ENCODE results near the gene PPFIBP1. TPM values are rescaled to one million over a fixed set of nuclear protein-coding genes. Genes with fewer than 3 reads are reported as not detected.

The PPFIBP1 gene
- total RNA-seq, 5 donors from 2014 or later (not counting 1 experiment from before 2014, with no cell fraction given): 4.1 to 6.1 (median 5.8) TPM

GRCh38 chr12:27616356-27617142 is 92.5 kb downstream of the PPFIBP1 start:
- Mint-ChIP-seq H3K4me3 (no peak overlapping the region), H3K4me1 (peaks cover 0 to 7% (median 0%) of the 10 kb centered on the region in 3 donors), H3K27me3 (no peaks in the 10 kb centered on the region), H3K27ac (no peak overlapping the region), H3K36me3 (no peaks in the 10 kb centered on the region), H3K9me3 (no peaks in the 10 kb centered on the region)
- WGBS (ENCODE audit: insufficient coverage): 61% methylated on average over 4 of the region's 5 CpGs
- ChIA-PET POLR2A (no interaction called here), CTCF (no interaction called here)
- DNase-seq: no peak
- Histone ChIP-seq H3K4me3 (ENCODE audit: control insufficient read depth in 1 of 2, extremely low read depth in 1 of 2, low read length in 1 of 2) (no peak overlapping the region), H3K27me3 (replicated peaks in 1 of 2; ENCODE audit: control insufficient read depth in 2 of 2, extremely low read depth in 1 of 2, insufficient read depth in 2 of 2, low read length in 1 of 2) (peaks cover 0 to 2% of the 10 kb centered on the region in 2 experiments), H3K36me3 (ENCODE audit: control insufficient read depth in 2 of 2, extremely low read depth in 1 of 2, insufficient read depth in 1 of 2, low read length in 1 of 2) (no peaks in the 10 kb centered on the region), H3K9me3 (no peaks in the 10 kb centered on the region), H3K27ac (ENCODE audit: low read length) (no peak overlapping the region), H3K4me1 (ENCODE audit: control insufficient read depth in 1 of 2, extremely low read depth in 1 of 2, insufficient read depth in 2 of 2, low read length in 2 of 2) (no peaks in the 10 kb centered on the region)
- ATAC-seq (replicated peaks in 1 of 4): no peak

DNA sequence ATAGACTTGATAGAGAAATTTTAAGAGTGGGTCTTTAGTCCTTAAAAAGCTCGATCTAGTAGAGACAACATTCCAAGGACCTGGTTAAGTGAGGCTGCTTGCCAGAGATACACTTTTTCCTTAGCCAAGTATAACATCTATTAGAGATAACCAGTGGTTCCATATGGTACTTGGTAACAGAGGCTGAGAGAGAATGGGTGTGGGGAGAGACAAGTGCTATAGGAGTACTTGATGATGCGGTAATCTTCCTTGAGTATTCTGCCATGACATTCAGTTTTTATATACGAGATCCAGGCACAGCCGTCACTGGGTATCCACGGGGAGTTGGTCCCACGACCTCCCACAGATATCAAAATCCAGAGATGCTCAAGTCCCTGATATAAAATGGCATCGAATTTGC is 94.8 kb downstream of the PPFIBP1 start:
- Mint-ChIP-seq H3K36me3 (no peaks in the 10 kb centered on the region), H3K9me3 (no peaks in the 10 kb centered on the region), H3K4me3 (no peak overlapping the region), H3K27me3 (peaks cover 0 to 2% of the 10 kb centered on the region in 2 donors), H3K27ac (no peak overlapping the region), H3K4me1 (peaks cover 0 to 7% (median 0%) of the 10 kb centered on the region in 3 donors)
- no peak for ATAC-seq (replicated peaks in 1 of 4)
- no peak overlapping the region for H3K27ac ChIP-seq (ENCODE audit: low read length)
- H3K4me3 ChIP-seq (ENCODE audit: control insufficient read depth in 1 of 2, extremely low read depth in 1 of 2, low read length in 1 of 2): no peak overlapping the region
- no peaks in the 10 kb centered on the region for H3K9me3 ChIP-seq
- no CpG with 5 or more reads among the region's 7 CpGs for WGBS (ENCODE audit: insufficient coverage)
- DNase-seq: no peak
- peaks cover 0 to 2% of the 10 kb centered on the region in 2 experiments for H3K27me3 ChIP-seq (replicated peaks in 1 of 2; ENCODE audit: control insufficient read depth in 2 of 2, extremely low read depth in 1 of 2, insufficient read depth in 2 of 2, low read length in 1 of 2)
- POLR2A ChIA-PET: no interaction called here
- no peaks in the 10 kb centered on the region for H3K36me3 ChIP-seq (ENCODE audit: control insufficient read depth in 2 of 2, extremely low read depth in 1 of 2, insufficient read depth in 1 of 2, low read length in 1 of 2)
- CTCF ChIA-PET: no interaction called here
- H3K4me1 ChIP-seq (ENCODE audit: control insufficient read depth in 1 of 2, extremely low read depth in 1 of 2, insufficient read depth in 2 of 2, low read length in 2 of 2): no peaks in the 10 kb centered on the region

GRCh38 chr12:27619308-27619707 is 95.3 kb downstream of the PPFIBP1 start:
- Mint-ChIP-seq H3K4me1 (peaks cover 0 to 7% (median 0%) of the 10 kb centered on the region in 3 donors), H3K27me3 (peaks cover 0 to 2% of the 10 kb centered on the region in 2 donors), H3K27ac (no peak overlapping the region), H3K9me3 (no peaks in the 10 kb centered on the region), H3K4me3 (no peak overlapping the region), H3K36me3 (no peaks in the 10 kb centered on the region)
- no peak overlapping the region for H3K4me3 ChIP-seq (ENCODE audit: control insufficient read depth in 1 of 2, extremely low read depth in 1 of 2, low read length in 1 of 2)
- no peaks in the 10 kb centered on the region for H3K9me3 ChIP-seq
- no peak overlapping the region for H3K27ac ChIP-seq (ENCODE audit: low read length)
- ChIA-PET POLR2A (no interaction called here), CTCF (no interaction called here)
- no peaks in the 10 kb centered on the region for H3K4me1 ChIP-seq (ENCODE audit: control insufficient read depth in 1 of 2, extremely low read depth in 1 of 2, insufficient read depth in 2 of 2, low read length in 2 of 2)
- H3K27me3 ChIP-seq (replicated peaks in 1 of 2; ENCODE audit: control insufficient read depth in 2 of 2, extremely low read depth in 1 of 2, insufficient read depth in 2 of 2, low read length in 1 of 2): peaks cover 0 to 2% of the 10 kb centered on the region in 2 experiments
- DNase-seq (no peak), ATAC-seq (replicated peaks in 1 of 4) (no peak)
- no peaks in the 10 kb centered on the region for H3K36me3 ChIP-seq (ENCODE audit: control insufficient read depth in 2 of 2, extremely low read depth in 1 of 2, insufficient read depth in 1 of 2, low read length in 1 of 2)

DNA sequence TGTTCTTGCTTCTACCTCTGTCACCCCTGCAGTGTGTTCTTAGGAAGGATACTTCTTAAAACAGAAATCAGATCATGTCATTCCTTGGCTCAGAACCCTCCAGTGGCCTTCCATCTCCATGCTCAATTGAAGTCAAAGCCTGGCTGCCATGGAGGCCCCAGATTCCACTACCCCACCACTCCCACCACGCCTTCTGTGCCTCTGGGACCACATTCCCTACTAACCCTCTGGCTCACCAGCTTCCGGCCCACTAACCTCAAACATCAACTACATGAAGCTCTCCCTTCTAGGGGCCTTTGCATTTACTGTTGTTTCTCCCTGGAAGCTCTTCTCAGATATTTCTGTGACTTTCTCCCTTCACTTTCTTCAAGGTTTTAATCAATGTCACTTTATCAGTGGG is 96.1 kb downstream of the PPFIBP1 start:
- no peak overlapping the region for H3K27ac Mint-ChIP-seq
- 82% methylated on average over 2 of the region's 2 CpGs for WGBS (ENCODE audit: insufficient coverage)
- no peaks in the 10 kb centered on the region for H3K9me3 ChIP-seq
- H3K36me3 Mint-ChIP-seq: no peaks in the 10 kb centered on the region
- peaks cover 0 to 2% of the 10 kb centered on the region in 2 donors for H3K27me3 Mint-ChIP-seq
- H3K27me3 ChIP-seq (replicated peaks in 1 of 2; ENCODE audit: control insufficient read depth in 2 of 2, extremely low read depth in 1 of 2, insufficient read depth in 2 of 2, low read length in 1 of 2): peaks cover 0 to 2% of the 10 kb centered on the region in 2 experiments
- CTCF ChIA-PET: interaction anchor here in 1 of 2 donors (0.6 kb wide), 1 partner anchor 200 kb away, joined by 6 read pairs; no protein-coding TSS in a partner anchor
- peaks cover 0 to 7% (median 0%) of the 10 kb centered on the region in 3 donors for H3K4me1 Mint-ChIP-seq
- no peak overlapping the region for H3K27ac ChIP-seq (ENCODE audit: low read length)
- DNase-seq (no peak), ATAC-seq (replicated peaks in 1 of 4) (no peak)
- no peaks in the 10 kb centered on the region for H3K4me1 ChIP-seq (ENCODE audit: control insufficient read depth in 1 of 2, extremely low read depth in 1 of 2, insufficient read depth in 2 of 2, low read length in 2 of 2)
- H3K4me3 Mint-ChIP-seq: no peak overlapping the region
- H3K4me3 ChIP-seq (ENCODE audit: control insufficient read depth in 1 of 2, extremely low read depth in 1 of 2, low read length in 1 of 2): no peak overlapping the region
- no peaks in the 10 kb centered on the region for H3K36me3 ChIP-seq (ENCODE audit: control insufficient read depth in 2 of 2, extremely low read depth in 1 of 2, insufficient read depth in 1 of 2, low read length in 1 of 2)
- POLR2A ChIA-PET: interaction anchor here in 1 of 2 donors (0.6 kb wide), 1 partner anchor 501 kb away, joined by 4 read pairs; no protein-coding TSS in a partner anchor
- H3K9me3 Mint-ChIP-seq: no peaks in the 10 kb centered on the region

GRCh38 chr12:27622436-27623195 is 98.6 kb downstream of the PPFIBP1 start:
- H3K4me1 ChIP-seq (ENCODE audit: control insufficient read depth in 1 of 2, extremely low read depth in 1 of 2, insufficient read depth in 2 of 2, low read length in 2 of 2): no peaks in the 10 kb centered on the region
- Mint-ChIP-seq H3K4me3 (no peak overlapping the region), H3K27ac (no peak overlapping the region), H3K27me3 (peaks cover 0 to 2% of the 10 kb centered on the region in 2 donors), H3K36me3 (no peaks in the 10 kb centered on the region), H3K4me1 (peaks cover 0 to 2% (median 2%) of the 10 kb centered on the region in 3 donors), H3K9me3 (no peaks in the 10 kb centered on the region)
- H3K27ac ChIP-seq (ENCODE audit: low read length): no peak overlapping the region
- no peaks in the 10 kb centered on the region for H3K9me3 ChIP-seq
- CTCF ChIA-PET: no interaction called here
- POLR2A ChIA-PET: no interaction called here
- H3K27me3 ChIP-seq (replicated peaks in 1 of 2; ENCODE audit: control insufficient read depth in 2 of 2, extremely low read depth in 1 of 2, insufficient read depth in 2 of 2, low read length in 1 of 2): no peaks in the 10 kb centered on the region
- 90% methylated on average over 4 of the region's 9 CpGs for WGBS (ENCODE audit: insufficient coverage)
- ATAC-seq (replicated peaks in 1 of 4) (no peak), DNase-seq (no peak)
- no peaks in the 10 kb centered on the region for H3K36me3 ChIP-seq (ENCODE audit: control insufficient read depth in 2 of 2, extremely low read depth in 1 of 2, insufficient read depth in 1 of 2, low read length in 1 of 2)
- no peak overlapping the region for H3K4me3 ChIP-seq (ENCODE audit: control insufficient read depth in 1 of 2, extremely low read depth in 1 of 2, low read length in 1 of 2)

DNA sequence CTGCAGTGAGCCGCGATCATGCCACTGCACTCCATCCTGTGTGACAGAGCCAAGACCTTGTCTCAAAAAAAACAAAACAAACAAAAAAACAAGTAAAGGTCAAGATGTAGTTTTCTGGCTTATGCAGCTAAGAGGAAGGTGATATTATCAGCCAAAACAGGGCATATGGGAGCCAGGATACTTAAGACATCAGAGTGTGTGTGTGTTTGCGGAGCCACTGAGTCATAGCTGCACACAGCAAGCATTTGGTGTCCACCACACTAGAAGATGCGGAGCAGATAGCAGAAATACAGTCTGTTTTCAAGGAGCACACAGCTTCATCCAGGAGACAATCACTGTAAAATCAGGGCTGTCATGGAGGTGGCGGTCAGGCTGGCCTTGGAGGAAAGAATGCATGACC is 99.6 kb downstream of the PPFIBP1 start:
- H3K27me3 Mint-ChIP-seq: peaks cover 0 to 2% of the 10 kb centered on the region in 2 donors
- POLR2A ChIA-PET: no interaction called here

More for the DNA sequence above, 99.6 kb downstream of the PPFIBP1 start:
- H3K4me1 Mint-ChIP-seq: peaks cover 0 to 9% (median 8%) of the 10 kb centered on the region in 3 donors
- no peaks in the 10 kb centered on the region for H3K4me1 ChIP-seq (ENCODE audit: control insufficient read depth in 1 of 2, extremely low read depth in 1 of 2, insufficient read depth in 2 of 2, low read length in 2 of 2)
- no peaks in the 10 kb centered on the region for H3K9me3 ChIP-seq
- no peak overlapping the region for H3K4me3 Mint-ChIP-seq
- H3K36me3 Mint-ChIP-seq: no peaks in the 10 kb centered on the region
- WGBS (ENCODE audit: insufficient coverage): 93% methylated on average over 3 of the region's 5 CpGs
- H3K27ac Mint-ChIP-seq: no peak overlapping the region
- no peaks in the 10 kb centered on the region for H3K27me3 ChIP-seq (replicated peaks in 1 of 2; ENCODE audit: control insufficient read depth in 2 of 2, extremely low read depth in 1 of 2, insufficient read depth in 2 of 2, low read length in 1 of 2)
- no peaks in the 10 kb centered on the region for H3K36me3 ChIP-seq (ENCODE audit: control insufficient read depth in 2 of 2, extremely low read depth in 1 of 2, insufficient read depth in 1 of 2, low read length in 1 of 2)
- no peak overlapping the region for H3K4me3 ChIP-seq (ENCODE audit: control insufficient read depth in 1 of 2, extremely low read depth in 1 of 2, low read length in 1 of 2)
- H3K9me3 Mint-ChIP-seq: no peaks in the 10 kb centered on the region
- ATAC-seq (replicated peaks in 1 of 4): no peak
- no peak overlapping the region for H3K27ac ChIP-seq (ENCODE audit: low read length)
- CTCF ChIA-PET: interaction anchor here in 1 of 2 donors (1.2 kb wide), 1 partner anchor 190 kb away, joined by 4 read pairs; no protein-coding TSS in a partner anchor
- no peak for DNase-seq
